ENCODE measurements around the gene SEPTIN11. TPM values are rescaled to one million over a fixed set of nuclear protein-coding genes. Genes with fewer than 3 reads are reported as not detected.

SEPTIN11 gene
- total RNA-seq, 1 donor from 2014 or later = 22.4 TPM

DNA sequence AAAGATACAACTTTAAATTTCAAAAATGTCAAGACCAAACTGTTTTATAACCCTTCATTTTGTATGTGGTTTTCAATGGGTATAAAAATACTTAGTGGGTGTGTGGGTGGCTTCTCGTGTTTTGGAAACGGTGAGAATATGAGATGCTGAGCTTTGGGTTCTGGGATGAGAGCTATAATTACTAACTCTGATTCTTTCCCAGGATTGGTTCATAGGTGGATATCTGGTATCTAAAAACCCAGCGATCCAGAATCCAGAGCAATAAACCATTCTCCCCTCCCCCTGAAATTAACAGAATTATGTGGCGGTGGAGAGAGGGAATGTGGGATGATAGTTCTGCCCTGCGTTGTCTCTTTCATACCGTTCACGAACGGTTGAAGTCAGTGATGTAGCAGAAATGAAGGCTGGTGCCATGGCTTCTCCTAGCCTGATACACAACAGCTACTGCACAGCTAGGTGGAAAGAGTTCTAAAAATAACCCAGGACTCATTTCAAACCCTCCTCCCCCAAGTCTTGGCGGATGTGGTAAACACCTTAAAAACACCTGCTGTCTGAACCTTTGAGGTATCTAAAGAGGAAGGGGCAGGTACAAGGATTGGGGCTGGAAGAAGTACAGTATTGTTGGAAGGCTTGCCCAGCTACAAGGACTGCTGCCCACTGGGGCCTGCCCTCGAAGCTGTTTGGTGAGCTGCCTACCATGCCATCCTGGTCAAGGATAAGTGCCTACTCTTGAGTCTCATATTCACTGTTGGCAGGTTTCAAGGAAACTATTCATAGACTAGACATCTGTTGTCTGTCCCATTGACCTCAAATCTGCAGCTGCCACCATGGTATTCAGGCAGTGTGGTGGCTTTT lies 44.5 kb downstream of the SEPTIN11 start:
- intact Hi-C loops (cut with micrococcal nuclease) = no loop called here
- DNase-seq (no peak), ATAC-seq (ENCODE audit: low read depth) (peak; percentile 21)
- CTCF ChIA-PET = no interaction called here
- no peak overlapping the region for H3K27ac Mint-ChIP-seq
- TF ChIP-seq, protein P1, sequence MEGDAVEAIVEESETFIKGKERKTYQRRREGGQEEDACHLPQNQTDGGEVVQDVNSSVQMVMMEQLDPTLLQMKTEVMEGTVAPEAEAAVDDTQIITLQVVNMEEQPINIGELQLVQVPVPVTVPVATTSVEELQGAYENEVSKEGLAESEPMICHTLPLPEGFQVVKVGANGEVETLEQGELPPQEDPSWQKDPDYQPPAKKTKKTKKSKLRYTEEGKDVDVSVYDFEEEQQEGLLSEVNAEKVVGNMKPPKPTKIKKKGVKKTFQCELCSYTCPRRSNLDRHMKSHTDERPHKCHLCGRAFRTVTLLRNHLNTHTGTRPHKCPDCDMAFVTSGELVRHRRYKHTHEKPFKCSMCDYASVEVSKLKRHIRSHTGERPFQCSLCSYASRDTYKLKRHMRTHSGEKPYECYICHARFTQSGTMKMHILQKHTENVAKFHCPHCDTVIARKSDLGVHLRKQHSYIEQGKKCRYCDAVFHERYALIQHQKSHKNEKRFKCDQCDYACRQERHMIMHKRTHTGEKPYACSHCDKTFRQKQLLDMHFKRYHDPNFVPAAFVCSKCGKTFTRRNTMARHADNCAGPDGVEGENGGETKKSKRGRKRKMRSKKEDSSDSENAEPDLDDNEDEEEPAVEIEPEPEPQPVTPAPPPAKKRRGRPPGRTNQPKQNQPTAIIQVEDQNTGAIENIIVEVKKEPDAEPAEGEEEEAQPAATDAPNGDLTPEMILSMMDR (IDR thresholded peaks at IDR 0.05) = no peak
- no peaks in the 10 kb centered on the region for H3K27me3 Mint-ChIP-seq
- peaks cover 33% of the 10 kb centered on the region for H3K36me3 Mint-ChIP-seq (ENCODE audit: low read depth)
- no peak overlapping the region for H3K4me3 Mint-ChIP-seq
- peaks cover 7% of the 10 kb centered on the region for H3K9me3 Mint-ChIP-seq
- peaks cover 12% of the 10 kb centered on the region for H3K4me1 Mint-ChIP-seq
- POLR2A ChIA-PET = no interaction called here

DNA sequence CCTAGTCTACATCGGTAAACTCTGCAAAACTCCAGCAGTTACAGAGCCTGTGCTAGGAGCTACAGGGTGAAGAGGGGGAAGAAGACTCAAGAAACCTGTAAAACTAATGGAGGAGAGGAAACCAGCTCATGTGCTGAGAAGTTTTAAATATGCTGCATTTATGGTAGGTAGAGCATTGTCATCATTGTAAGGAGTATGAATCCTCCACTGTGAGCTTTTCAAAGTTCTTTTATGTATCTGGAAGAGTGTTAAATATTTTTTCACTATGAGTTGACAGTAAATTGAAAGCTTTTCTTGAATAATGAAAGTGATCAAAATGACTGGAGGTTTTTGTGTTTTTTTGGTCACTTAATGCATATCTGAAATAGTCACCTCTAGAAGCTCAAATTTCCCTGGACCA lies 46.2 kb downstream of the SEPTIN11 start:
- TF ChIP-seq, protein P1 (IDR thresholded peaks at IDR 0.05) = no peak
- H3K9me3 Mint-ChIP-seq = no peaks in the 10 kb centered on the region
- CTCF ChIA-PET = no interaction called here
- no peak overlapping the region for H3K27ac Mint-ChIP-seq
- peaks cover 12% of the 10 kb centered on the region for H3K4me1 Mint-ChIP-seq
- no peaks in the 10 kb centered on the region for H3K27me3 Mint-ChIP-seq
- H3K36me3 Mint-ChIP-seq (ENCODE audit: low read depth) = peaks cover 40% of the 10 kb centered on the region
- POLR2A ChIA-PET = no interaction called here
- no peak overlapping the region for H3K4me3 Mint-ChIP-seq
- DNase-seq (no peak), ATAC-seq (ENCODE audit: low read depth) (no peak)
- intact Hi-C loops (cut with micrococcal nuclease) = no loop called here

DNA sequence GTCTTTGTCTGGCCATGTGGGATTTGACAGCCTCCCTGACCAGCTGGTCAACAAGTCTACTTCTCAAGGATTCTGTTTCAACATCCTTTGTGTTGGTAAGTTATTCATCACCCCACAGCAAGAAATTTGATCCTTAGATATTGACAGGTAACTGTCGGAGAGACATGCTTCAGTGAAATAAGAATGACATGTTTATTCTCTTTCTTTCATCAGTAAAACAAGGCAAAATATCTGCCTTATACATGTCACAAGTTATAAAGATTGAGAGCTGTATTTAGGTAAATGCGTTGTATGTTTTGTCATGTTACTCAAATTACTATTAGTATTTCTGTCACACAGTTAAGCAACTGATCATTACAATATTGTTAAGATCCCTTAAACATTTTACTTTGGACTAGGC lies 46.9 kb downstream of the SEPTIN11 start:
- Mint-ChIP-seq H3K9me3 (no peaks in the 10 kb centered on the region), H3K27ac (no peak overlapping the region), H3K36me3 (ENCODE audit: low read depth) (peaks cover 39% of the 10 kb centered on the region), H3K27me3 (no peaks in the 10 kb centered on the region), H3K4me1 (peaks cover 12% of the 10 kb centered on the region), H3K4me3 (no peak overlapping the region)
- TF ChIP-seq, protein P1 (IDR thresholded peaks at IDR 0.05) = no peak
- POLR2A ChIA-PET = no interaction called here
- CTCF ChIA-PET = no interaction called here
- DNase-seq (no peak), ATAC-seq (ENCODE audit: low read depth) (no peak)
- intact Hi-C loops (cut with micrococcal nuclease) = no loop called here

DNA sequence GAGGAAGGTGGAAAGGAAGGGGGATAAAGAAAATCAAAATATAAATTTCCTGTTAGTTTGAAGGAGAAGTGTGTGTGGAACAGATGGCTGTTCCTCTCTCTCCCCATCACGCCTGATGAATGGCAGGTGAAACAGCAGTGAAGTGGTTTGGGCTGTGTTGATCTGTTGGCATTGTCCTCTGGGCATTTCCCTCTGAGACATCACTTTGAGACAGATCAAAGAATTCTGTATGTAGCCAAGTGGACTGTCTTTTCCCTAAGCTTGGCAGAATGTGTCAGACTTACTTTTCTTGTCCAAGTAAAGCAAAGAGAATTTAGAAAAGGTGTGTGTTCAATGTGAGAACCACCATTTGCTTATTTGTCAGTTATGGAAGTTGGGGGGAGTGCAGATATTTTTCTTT lies 47.5 kb downstream of the SEPTIN11 start:
- CTCF ChIA-PET = no interaction called here

DNA sequence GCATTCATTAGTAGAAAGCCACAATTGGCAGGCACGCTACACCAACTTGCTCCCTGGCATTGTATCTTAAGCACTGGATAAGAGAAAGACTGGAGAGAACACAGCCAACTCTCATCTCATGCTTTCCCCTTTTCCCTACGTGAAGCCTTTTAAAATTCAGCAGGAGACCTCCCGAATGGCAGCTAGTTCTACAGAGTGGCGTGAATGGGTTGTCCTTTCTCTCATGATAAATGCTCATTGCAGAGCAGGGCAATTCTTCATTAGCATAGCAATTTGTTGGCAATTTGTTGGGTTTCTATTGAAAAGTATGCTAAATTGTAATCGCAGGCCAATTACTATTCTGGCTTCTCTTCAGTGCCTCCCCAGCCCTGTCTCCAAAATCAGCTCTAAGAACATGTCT lies 48.0 kb downstream of the SEPTIN11 start:
- DNase-seq (no peak), ATAC-seq (ENCODE audit: low read depth) (no peak)
- no peak overlapping the region for H3K4me3 Mint-ChIP-seq
- no peaks in the 10 kb centered on the region for H3K9me3 Mint-ChIP-seq
- ChIA-PET POLR2A (no interaction called here), CTCF (no interaction called here)
- peaks cover 12% of the 10 kb centered on the region for H3K4me1 Mint-ChIP-seq
- no peak overlapping the region for H3K27ac Mint-ChIP-seq
- H3K36me3 Mint-ChIP-seq (ENCODE audit: low read depth) = peaks cover 41% of the 10 kb centered on the region
- H3K27me3 Mint-ChIP-seq = no peaks in the 10 kb centered on the region
- TF ChIP-seq, protein P1 (IDR thresholded peaks at IDR 0.05) = no peak
- intact Hi-C loops (cut with micrococcal nuclease) = no loop called here

More for the DNA sequence above, 47.5 kb downstream of the SEPTIN11 start:
- no peak for DNase-seq
- peaks cover 39% of the 10 kb centered on the region for H3K36me3 Mint-ChIP-seq (ENCODE audit: low read depth)
- ATAC-seq (ENCODE audit: low read depth) = no peak
- no peak overlapping the region for H3K4me3 Mint-ChIP-seq
- POLR2A ChIA-PET = no interaction called here
- H3K9me3 Mint-ChIP-seq = no peaks in the 10 kb centered on the region
- H3K27me3 Mint-ChIP-seq = no peaks in the 10 kb centered on the region
- no peak overlapping the region for H3K27ac Mint-ChIP-seq
- H3K4me1 Mint-ChIP-seq = peaks cover 12% of the 10 kb centered on the region
- intact Hi-C loops (cut with micrococcal nuclease) = no loop called here
- TF ChIP-seq, protein P1 (IDR thresholded peaks at IDR 0.05) = no peak

Measured in activated B cell treated with CpG ODN at 0.5 μM for 24 hours (primary cell).